ENCODE data around the gene ACOT2. TPM values are rescaled to one million over a fixed set of nuclear protein-coding genes. Genes with fewer than 3 reads are reported as not detected.
A peak's percentile ranks its signal among the peaks of the same experiment; 100 is the strongest.
"Not testable (repeated sequence)": the region's sequence is repeated elsewhere in the genome, so short reads cannot be mapped to it uniquely, and the experiment has no call there.

Gene ACOT2
- total RNA-seq, 4 donors from 2014 or later = 4.0 to 23.3 (median 13.8) TPM

DNA sequence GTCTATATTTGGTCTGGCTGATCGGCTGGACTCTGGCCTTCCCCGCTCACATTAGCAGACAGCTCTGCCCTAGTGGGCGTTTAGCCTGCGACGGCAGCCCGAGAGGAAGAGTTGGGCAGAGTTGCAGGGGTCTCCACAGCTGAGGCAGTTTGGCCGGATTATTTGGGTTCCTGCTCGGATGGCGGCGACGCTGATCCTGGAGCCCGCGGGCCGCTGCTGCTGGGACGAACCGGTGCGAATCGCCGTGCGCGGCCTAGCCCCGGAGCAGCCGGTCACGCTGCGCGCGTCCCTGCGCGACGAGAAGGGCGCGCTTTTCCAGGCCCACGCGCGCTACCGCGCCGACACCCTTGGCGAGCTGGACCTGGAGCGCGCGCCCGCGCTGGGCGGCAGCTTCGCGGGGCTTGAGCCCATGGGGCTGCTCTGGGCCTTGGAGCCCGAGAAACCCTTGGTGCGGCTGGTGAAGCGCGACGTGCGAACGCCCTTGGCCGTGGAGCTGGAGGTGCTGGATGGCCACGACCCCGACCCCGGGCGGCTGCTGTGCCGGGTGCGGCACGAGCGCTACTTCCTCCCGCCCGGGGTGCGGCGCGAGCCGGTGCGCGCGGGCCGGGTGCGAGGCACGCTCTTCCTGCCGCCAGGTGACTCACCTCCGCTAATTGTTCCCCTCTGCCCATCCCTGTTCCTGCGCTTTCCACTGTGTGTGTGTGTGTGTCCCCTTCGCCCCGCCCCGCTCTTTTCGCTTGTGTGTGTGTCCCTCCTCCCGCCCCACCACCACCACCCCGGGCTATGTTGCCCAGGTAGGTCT is 31.6 kb upstream of the ACOT2 start:
- H3K27me3 ChIP-seq; intact Hi-C loops (cut with DNase I): not testable (repeated sequence)
- WGBS, 2 donors = no CpG with 5 or more reads among the region's 84 CpGs

DNA sequence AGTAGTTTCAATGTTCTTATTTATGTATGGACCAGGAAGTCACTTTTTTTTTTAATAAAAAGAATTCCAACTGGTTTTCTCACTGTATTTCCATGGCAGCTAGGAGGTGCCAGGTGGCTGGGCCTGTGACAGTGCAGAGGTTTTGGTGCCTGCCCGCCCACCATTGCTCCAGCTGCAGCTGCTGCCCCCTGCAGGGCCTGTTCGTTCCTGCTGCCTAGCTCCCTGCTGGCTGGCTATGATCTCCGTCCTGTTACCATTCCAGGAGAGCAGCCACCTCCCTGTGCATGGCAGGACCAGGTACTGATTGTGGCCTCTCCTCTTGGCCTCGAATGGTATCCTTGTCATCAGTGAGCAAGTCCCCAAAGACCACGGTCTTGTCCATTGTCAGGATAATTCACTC is 30.0 kb upstream of the ACOT2 start:
- WGBS, 2 donors = 7% methylated on average over 3 of the region's 5 CpGs; no CpG with 5 or more reads in 1 of the 2 donors
- intact Hi-C loops (cut with DNase I) = not testable (repeated sequence)

More for the DNA sequence above, 31.6 kb upstream of the ACOT2 start:
- Histone ChIP-seq H3K4me3 (peak overlapping the region in 3 of 4 donors; percentile 31 to 65 (median 51)), H3K27ac (peak overlapping the region in 3 of 4 donors; percentile 79 to 88 (median 88))
- not testable (repeated sequence) for H3K9me3 ChIP-seq, DNase-seq, H3K36me3 ChIP-seq, H3K4me1 ChIP-seq
- peak in 1 of 4 donors; percentile 8 for TF ChIP-seq POLR2A (IDR thresholded peaks at IDR 0.05)

DNA sequence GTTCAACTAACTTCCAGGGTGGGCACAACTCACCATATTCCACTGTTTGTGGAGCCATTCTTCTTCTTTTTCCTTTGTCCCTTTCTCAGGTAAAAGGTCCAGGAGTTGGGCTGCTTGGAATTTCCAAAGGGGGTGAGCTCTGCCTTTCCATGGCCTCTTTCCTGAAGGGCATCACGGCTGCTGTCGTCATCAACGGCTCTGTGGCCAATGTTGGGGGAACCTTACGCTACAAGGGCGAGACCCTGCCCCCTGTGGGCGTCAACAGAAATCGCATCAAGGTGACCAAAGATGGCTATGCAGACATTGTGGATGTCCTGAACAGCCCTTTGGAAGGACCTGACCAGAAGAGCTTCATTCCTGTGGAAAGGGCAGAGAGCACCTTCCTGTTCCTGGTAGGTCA is 26.1 kb upstream of the ACOT2 start:
- H3K27me3 ChIP-seq; H3K27ac ChIP-seq; DNase-seq; intact Hi-C loops (cut with DNase I); H3K9me3 ChIP-seq; H3K4me1 ChIP-seq; H3K36me3 ChIP-seq; H3K4me3 ChIP-seq: not testable (repeated sequence)
- no CpG with 5 or more reads among the region's 7 CpGs for WGBS, 2 donors

More for the DNA sequence above, 30.0 kb upstream of the ACOT2 start:
- not testable (repeated sequence) for H3K27ac ChIP-seq, H3K27me3 ChIP-seq, DNase-seq, H3K36me3 ChIP-seq, H3K4me1 ChIP-seq, H3K4me3 ChIP-seq, H3K9me3 ChIP-seq
- TF ChIP-seq, protein P1, sequence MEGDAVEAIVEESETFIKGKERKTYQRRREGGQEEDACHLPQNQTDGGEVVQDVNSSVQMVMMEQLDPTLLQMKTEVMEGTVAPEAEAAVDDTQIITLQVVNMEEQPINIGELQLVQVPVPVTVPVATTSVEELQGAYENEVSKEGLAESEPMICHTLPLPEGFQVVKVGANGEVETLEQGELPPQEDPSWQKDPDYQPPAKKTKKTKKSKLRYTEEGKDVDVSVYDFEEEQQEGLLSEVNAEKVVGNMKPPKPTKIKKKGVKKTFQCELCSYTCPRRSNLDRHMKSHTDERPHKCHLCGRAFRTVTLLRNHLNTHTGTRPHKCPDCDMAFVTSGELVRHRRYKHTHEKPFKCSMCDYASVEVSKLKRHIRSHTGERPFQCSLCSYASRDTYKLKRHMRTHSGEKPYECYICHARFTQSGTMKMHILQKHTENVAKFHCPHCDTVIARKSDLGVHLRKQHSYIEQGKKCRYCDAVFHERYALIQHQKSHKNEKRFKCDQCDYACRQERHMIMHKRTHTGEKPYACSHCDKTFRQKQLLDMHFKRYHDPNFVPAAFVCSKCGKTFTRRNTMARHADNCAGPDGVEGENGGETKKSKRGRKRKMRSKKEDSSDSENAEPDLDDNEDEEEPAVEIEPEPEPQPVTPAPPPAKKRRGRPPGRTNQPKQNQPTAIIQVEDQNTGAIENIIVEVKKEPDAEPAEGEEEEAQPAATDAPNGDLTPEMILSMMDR (IDR thresholded peaks at IDR 0.05) = peak in 3 of 6 experiments; percentile 21 to 46 (median 39)

DNA sequence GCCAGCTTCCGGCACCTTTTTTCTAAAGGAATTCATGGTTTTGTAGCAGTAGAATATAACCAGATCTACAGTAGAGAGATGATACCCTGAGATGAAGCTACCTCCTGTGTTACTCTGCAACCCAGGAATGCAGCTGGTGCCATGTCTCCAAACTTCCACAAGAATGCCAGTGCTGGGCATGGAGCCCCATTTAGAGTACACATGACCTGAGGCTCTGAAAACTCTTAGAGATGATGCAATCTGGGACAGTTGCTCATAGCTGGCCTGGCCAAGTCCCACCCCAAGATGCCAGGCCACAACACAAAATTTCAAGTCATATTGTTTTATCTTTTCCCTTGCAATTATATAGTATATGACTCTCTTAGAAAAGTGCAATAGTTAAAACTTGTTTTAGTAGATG is 23.7 kb upstream of the ACOT2 start:
- H3K36me3 ChIP-seq; intact Hi-C loops (cut with DNase I); DNase-seq; H3K9me3 ChIP-seq; H3K27me3 ChIP-seq; H3K4me1 ChIP-seq; H3K27ac ChIP-seq; H3K4me3 ChIP-seq: not testable (repeated sequence)
- no CpG with 5 or more reads among the region's 1 CpG for WGBS, 2 donors

DNA sequence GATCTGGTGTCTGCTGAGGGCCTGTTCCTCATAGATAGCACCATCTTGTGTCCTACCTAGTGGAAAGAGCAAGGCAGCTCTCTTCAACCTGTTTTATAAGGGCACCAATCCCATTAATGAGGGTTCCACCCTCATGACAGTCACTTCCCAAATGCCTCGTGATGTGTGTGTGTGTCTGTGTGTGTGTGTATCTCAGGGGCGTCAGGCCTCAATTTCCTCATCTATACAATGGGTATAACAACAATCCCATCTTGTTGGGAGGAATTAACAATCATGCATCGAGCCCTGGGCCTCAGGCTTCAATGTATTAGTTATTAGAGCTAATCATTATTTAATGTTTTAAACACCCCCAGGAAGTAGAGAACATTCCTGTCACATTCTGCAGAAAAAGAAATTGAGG is 19.9 kb upstream of the ACOT2 start:
- H3K36me3 ChIP-seq; intact Hi-C loops (cut with DNase I); DNase-seq; H3K4me3 ChIP-seq; H3K27ac ChIP-seq; H3K27me3 ChIP-seq; H3K4me1 ChIP-seq; H3K9me3 ChIP-seq: not testable (repeated sequence)
- 88 to 100% methylated on average over 1 to 3 of the region's 3 CpGs for WGBS, 2 donors

DNA sequence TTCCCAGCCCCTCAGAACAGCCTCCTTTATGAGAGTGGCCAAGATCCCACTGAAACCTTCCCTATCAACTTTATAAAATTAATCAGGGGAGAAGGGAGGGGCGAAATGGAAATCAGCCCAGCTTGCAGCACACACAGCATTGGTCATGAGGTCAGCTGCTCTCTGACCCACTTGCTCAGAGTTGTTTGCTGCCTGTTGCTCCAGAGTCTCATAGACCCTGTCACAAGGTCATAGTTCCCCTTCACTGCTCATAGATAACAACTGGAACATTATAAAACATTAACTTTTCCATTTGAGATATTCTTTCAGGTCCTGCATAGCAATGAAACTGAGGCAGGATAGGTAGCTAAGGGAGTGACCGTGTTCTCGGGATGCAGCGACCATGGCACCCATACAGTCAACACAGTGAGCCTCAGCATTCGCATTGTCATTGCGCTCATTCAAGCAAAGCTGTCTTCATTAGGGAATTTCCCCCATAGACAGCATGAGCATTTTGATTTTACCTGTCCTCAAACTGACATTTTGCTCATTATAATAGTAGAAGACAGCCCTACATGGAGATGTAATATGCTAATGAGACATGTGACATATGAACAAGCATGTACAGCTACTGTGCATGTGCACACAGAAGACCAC is 19.0 kb upstream of the ACOT2 start:
- H3K4me1 ChIP-seq; intact Hi-C loops (cut with DNase I); H3K4me3 ChIP-seq; H3K9me3 ChIP-seq; H3K27ac ChIP-seq; H3K36me3 ChIP-seq; H3K27me3 ChIP-seq; DNase-seq: not testable (repeated sequence)
- WGBS, 2 donors = 97% methylated on average over 4 of the region's 6 CpGs; no CpG with 5 or more reads in 1 of the 2 donors

DNA sequence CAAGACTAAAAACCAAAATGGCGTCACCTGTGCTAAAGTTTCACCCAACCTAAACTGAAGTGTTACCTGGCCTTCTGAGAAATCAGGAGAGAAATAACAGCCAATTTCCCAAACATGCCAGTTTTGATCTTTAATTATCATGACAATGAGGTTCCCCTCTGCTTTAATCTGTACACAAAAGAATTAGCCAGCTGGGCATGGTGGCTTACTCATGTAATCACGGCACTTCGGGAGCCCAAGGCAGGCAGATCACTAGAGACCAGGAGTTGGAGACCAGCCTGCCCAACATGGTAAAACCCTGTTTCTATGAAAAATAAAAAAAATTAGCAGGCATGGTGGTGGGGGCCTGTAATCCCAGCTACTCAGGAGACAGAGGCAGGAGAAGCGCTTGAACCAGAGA is 15.2 kb upstream of the ACOT2 start:
- intact Hi-C loops (cut with DNase I) = no loop called here

DNA sequence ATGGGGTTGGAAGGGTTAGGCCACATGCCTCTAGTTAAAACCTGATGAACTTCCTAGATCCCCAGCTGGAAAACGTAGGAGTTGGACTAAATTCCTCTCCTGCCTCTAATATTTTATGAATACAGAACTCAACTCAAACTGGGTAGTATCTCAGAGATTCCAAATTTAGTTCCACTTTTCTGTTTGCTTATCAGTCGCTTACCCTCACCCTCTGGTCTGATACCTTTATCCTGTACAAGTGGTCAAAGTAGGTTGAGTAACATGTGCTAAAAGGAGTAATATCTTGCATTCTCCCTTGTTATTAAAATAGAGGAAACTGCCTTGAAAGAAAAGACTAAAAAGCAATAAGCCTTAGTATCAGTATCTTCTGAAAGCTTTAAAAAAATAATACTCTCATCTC is 11.8 kb upstream of the ACOT2 start:
- 10 to 58% methylated on average over 1 to 2 of the region's 2 CpGs for WGBS, 2 donors
- H3K36me3 ChIP-seq; DNase-seq; H3K4me1 ChIP-seq; H3K4me3 ChIP-seq; H3K27ac ChIP-seq; intact Hi-C loops (cut with DNase I); H3K27me3 ChIP-seq; H3K9me3 ChIP-seq: not testable (repeated sequence)

More for the DNA sequence above, 15.2 kb upstream of the ACOT2 start:
- H3K4me3 ChIP-seq = no peak overlapping the region
- H3K27me3 ChIP-seq = no peaks in the 10 kb centered on the region
- no peaks in the 10 kb centered on the region for H3K36me3 ChIP-seq
- TF ChIP-seq POLR2A (IDR thresholded peaks at IDR 0.05) = no peak
- TF ChIP-seq, protein P1 (IDR thresholded peaks at IDR 0.05) = no peak
- no peaks in the 10 kb centered on the region for H3K9me3 ChIP-seq
- 81 to 93% methylated on average over 2 to 4 of the region's 4 CpGs for WGBS, 2 donors
- no peaks in the 10 kb centered on the region for H3K4me1 ChIP-seq
- DNase-seq = no peak
- no peak overlapping the region for H3K27ac ChIP-seq

DNA sequence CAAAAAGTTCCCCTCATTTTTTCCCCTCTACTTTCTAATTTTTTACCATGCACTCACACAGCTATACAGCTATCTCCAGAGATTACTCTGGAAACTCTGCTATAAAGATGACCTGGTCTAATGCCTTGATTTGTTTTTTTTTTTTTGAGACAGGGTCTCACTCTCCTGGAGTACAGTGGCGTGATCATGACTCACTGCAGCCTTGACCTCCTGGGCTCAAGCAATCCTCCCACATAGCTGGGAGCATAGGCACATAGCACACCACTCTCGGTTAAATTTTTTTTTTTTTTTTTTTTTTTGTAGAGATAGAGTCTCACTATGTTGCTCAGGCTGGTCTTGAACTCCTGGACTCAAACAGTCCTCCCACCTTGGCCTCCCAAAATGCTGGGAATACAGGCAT is 10.8 kb upstream of the ACOT2 start:
- intact Hi-C loops (cut with DNase I); H3K27me3 ChIP-seq; H3K4me1 ChIP-seq; H3K9me3 ChIP-seq; H3K27ac ChIP-seq; H3K4me3 ChIP-seq; H3K36me3 ChIP-seq; DNase-seq: not testable (repeated sequence)
- WGBS, 2 donors = no CpG with 5 or more reads among the region's 2 CpGs

DNA sequence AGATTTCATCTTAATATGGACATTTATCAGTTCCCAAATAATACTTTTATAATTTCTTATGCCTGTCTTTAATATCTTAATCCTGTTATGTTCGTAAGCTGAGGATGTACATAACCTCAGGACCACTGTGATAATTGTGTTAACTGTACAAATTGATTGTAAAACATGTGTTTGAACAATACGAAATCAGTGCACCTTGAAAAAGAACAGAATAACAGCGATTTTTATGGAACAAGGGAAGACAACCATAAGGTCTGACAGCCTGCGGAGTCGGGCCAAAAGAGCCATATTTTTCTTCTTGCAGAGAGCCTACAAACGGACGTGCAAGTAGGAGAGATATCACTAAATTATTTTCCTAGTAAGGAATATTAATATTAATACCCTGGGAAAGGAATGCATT is 6.8 kb upstream of the ACOT2 start:
- WGBS, 2 donors = 91 to 94% methylated on average over 7 of the region's 7 CpGs
- H3K4me1 ChIP-seq; H3K4me3 ChIP-seq; H3K9me3 ChIP-seq; H3K27ac ChIP-seq; H3K36me3 ChIP-seq; H3K27me3 ChIP-seq; intact Hi-C loops (cut with DNase I); DNase-seq: not testable (repeated sequence)

DNA sequence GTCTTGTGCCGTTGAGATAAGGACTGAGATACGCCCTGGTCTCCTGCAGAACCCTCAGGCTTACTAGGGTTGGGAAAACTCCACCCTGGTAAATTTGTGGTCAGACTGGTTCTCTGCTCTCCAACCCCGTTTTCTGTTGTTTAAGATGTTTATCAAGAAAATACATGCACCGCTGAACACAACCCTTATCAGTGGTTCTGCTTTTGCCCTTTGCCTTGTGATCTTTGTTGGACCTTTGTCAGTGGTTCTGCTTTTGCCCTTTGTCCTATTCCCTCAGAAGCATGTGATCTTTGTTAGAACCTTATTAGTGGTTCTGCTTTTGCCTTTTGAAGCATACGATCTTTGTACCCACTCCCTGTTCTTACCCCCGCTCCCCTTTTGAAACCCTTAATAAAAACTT is 6.3 kb upstream of the ACOT2 start:
- WGBS, 2 donors = 83 to 85% methylated on average over 6 of the region's 6 CpGs
- H3K36me3 ChIP-seq; H3K27me3 ChIP-seq; intact Hi-C loops (cut with DNase I); H3K4me3 ChIP-seq; H3K27ac ChIP-seq; DNase-seq; H3K9me3 ChIP-seq: not testable (repeated sequence)
- H3K4me1 ChIP-seq = peaks cover 0 to 13% (median 2%) of the 10 kb centered on the region in 3 donors

Data from esophagus squamous epithelium (tissue), 5 donors.